Measurements from ENCODE around the gene GPR35. TPM values are rescaled to one million over a fixed set of nuclear protein-coding genes. Genes with fewer than 3 reads are reported as not detected.

Gene GPR35
- total and polyA plus RNA-seq, 2 donors (not counting 3 experiments of a cell fraction or from before 2014, with no cell fraction given): 0.18 to 0.33 TPM

DNA sequence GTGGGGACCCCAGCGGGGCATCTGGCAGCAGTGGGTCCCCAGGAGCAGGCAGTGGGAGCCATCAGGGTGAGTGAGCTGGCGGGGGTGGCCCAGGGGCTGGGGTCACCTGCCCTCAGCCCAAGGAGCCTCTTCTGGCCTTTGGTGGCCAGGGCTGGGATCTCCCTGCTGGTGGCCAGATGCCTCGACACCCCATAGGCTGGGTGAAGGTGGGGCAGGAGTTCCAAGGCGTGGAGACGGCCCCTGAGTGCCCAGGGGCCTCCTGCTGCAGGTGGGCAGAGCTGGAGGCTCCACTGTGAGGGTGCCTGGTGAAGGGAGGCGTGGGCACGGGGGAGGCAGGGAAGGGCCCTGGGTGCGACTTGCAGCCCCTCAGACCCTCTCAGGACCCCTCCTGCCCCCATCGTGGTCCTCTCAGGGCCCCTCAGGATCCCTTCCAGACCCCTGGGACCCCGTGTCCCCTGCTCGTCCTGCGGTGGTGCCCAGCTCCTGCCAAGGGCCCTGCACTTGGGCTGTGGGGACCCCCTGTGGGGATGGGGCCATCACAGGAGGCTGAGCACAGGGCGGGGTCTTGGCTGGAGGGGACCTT is 5.0 kb upstream of the GPR35 start:
- intact Hi-C loops (cut with micrococcal nuclease): no loop called here
- no peak for FAIRE-seq

More for the DNA sequence above, 5.0 kb upstream of the GPR35 start:
- ChIA-PET POLR2A (no interaction called here), CTCF (no interaction called here)
- H3K4me1 ChIP-seq (ENCODE audit: control insufficient read depth, extremely low read depth, insufficient read depth, low read length): no peaks in the 10 kb centered on the region
- no peak overlapping the region for H2AFZ ChIP-seq (ENCODE audit: low read depth, low read length)
- TF ChIP-seq MYC (IDR thresholded peaks at IDR 0.05; ENCODE audit: low read depth, low read length) (no peak), FOS (IDR thresholded peaks at IDR 0.05; ENCODE audit: borderline replicate concordance, insufficient read depth, low read length) (no peak), POLR2AphosphoS5 (IDR thresholded peaks at IDR 0.05; ENCODE audit: insufficient read depth, low read depth, low read length) (no peak), GATA2 (IDR thresholded peaks at IDR 0.05; ENCODE audit: insufficient read depth, insufficient read length, low read depth, low read length) (no peak), POLR2A (IDR thresholded peaks at IDR 0.05; ENCODE audit: low read depth, low read length) (no peak), EZH2 (IDR thresholded peaks at IDR 0.05; ENCODE audit: borderline replicate concordance, low read depth, low read length, severe bottlenecking) (no peak), JUN (IDR thresholded peaks at IDR 0.05; ENCODE audit: borderline replicate concordance, insufficient read depth, insufficient read length, low read depth) (no peak)
- TF ChIP-seq, protein P1, sequence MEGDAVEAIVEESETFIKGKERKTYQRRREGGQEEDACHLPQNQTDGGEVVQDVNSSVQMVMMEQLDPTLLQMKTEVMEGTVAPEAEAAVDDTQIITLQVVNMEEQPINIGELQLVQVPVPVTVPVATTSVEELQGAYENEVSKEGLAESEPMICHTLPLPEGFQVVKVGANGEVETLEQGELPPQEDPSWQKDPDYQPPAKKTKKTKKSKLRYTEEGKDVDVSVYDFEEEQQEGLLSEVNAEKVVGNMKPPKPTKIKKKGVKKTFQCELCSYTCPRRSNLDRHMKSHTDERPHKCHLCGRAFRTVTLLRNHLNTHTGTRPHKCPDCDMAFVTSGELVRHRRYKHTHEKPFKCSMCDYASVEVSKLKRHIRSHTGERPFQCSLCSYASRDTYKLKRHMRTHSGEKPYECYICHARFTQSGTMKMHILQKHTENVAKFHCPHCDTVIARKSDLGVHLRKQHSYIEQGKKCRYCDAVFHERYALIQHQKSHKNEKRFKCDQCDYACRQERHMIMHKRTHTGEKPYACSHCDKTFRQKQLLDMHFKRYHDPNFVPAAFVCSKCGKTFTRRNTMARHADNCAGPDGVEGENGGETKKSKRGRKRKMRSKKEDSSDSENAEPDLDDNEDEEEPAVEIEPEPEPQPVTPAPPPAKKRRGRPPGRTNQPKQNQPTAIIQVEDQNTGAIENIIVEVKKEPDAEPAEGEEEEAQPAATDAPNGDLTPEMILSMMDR (IDR thresholded peaks at IDR 0.05; ENCODE audit: extremely low read depth in 1 of 2, insufficient read depth in 1 of 2, low read depth in 1 of 2, low read length in 2 of 2): no peak
- TF ChIP-seq, protein P2, sequence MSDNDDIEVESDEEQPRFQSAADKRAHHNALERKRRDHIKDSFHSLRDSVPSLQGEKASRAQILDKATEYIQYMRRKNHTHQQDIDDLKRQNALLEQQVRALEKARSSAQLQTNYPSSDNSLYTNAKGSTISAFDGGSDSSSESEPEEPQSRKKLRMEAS (IDR thresholded peaks at IDR 0.05; ENCODE audit: insufficient read depth, insufficient read length): no peak
- no peak for DNase-seq (ENCODE audit: low read depth, low spot score)
- dilution Hi-C loops (cut with MboI; ENCODE audit: extremely low pct_ligation_motif_present, low sequenced_read_pairs): no loop called here
- BruUV-seq (replicated peaks): no TSS peak
- no peaks in the 10 kb centered on the region for H3K9me1 ChIP-seq (replicated peaks; ENCODE audit: control insufficient read depth, extremely low read depth, insufficient read depth, low read length)
- H3K4me3 ChIP-seq (replicated peaks in 1 of 3; ENCODE audit: insufficient read depth in 1 of 3, low read depth in 1 of 3, low read length in 3 of 3): no peak overlapping the region
- no peaks in the 10 kb centered on the region for H3K36me3 ChIP-seq (ENCODE audit: control insufficient read depth in 2 of 2, extremely low read depth in 1 of 2, insufficient read depth in 2 of 2, low read length in 2 of 2)
- no peaks in the 10 kb centered on the region for H3K79me2 ChIP-seq (ENCODE audit: control insufficient read depth, insufficient read depth, low read length)
- no peak overlapping the region for H3K4me2 ChIP-seq (ENCODE audit: insufficient read depth, low read length)
- no peak overlapping the region for H3K9ac ChIP-seq (replicated peaks; ENCODE audit: extremely low read depth, insufficient read depth, low read length)
- no peaks in the 10 kb centered on the region for H3K9me3 ChIP-seq (replicated peaks; ENCODE audit: control insufficient read depth, insufficient read depth, low read length)
- no peak overlapping the region for H3K27ac ChIP-seq (ENCODE audit: insufficient read depth, low read depth, low read length)
- no peaks in the 10 kb centered on the region for H4K20me1 ChIP-seq (replicated peaks; ENCODE audit: control insufficient read depth, extremely low read depth, insufficient read depth, low read length)
- H3K27me3 ChIP-seq (ENCODE audit: control insufficient read depth in 2 of 2, insufficient read depth in 2 of 2, low read length in 2 of 2): no peaks in the 10 kb centered on the region

Data from endothelial cell of umbilical vein (primary cell).